Left ventricle myocardium superior (tissue), 1 donor: ENCODE results near the gene ANAPC4. TPM values are rescaled to one million over a fixed set of nuclear protein-coding genes. Genes with fewer than 3 reads are reported as not detected.
"Not testable (repeated sequence)": the region's sequence is repeated elsewhere in the genome, so short reads cannot be mapped to it uniquely, and the experiment has no call there.

ENCODE experiments used
- ATAC-seq: fragments of 200-7000 bp; cut with Tn5 transposase; one replicate; pipeline ENCODE4 v1.9.1; 2020; ENCODE audit warnings: mild to moderate bottlenecking, moderate library complexity
- DNase-seq: peaks from one replicate; pipeline ENCODE4 v3.0.0-alpha.2; 2020
- intact Hi-C: fragments of 100-400 bp; cut with micrococcal nuclease; formaldehyde crosslinking; loops from one replicate; pipeline ENCODE4 v1.11.0; 2022
- long read RNA-seq: library from polyadenylated mRNA; unstranded; transcript quantifications from one replicate; pipeline ENCODE4 v2.0.0, GENCODE V29; 2021
- total RNA-seq: library from RNA; stranded (reverse); fragmentation: NEBNext Ultra II Directional; extraction: Animal tissue kit (Norgen Biotek cat#: 25700); gene quantifications from one replicate; pipeline ENCODE4 v1.2.1, GENCODE V29; 2021
- donor health status: DM: no; HTN: yes; CAD: no; lungs with severe emphysema.

Gene ANAPC4
- 11.4 TPM for total RNA-seq
- long read RNA-seq, transcript ANAPC4-201 (29 exons, 2,685 nt) = major isoform, 15 of 40 reads
- long read RNA-seq, partial matches to known transcripts = 3 of 40 reads
- long read RNA-seq, other reads (novel, unspliced or antisense) = 20 of 40 reads

DNA sequence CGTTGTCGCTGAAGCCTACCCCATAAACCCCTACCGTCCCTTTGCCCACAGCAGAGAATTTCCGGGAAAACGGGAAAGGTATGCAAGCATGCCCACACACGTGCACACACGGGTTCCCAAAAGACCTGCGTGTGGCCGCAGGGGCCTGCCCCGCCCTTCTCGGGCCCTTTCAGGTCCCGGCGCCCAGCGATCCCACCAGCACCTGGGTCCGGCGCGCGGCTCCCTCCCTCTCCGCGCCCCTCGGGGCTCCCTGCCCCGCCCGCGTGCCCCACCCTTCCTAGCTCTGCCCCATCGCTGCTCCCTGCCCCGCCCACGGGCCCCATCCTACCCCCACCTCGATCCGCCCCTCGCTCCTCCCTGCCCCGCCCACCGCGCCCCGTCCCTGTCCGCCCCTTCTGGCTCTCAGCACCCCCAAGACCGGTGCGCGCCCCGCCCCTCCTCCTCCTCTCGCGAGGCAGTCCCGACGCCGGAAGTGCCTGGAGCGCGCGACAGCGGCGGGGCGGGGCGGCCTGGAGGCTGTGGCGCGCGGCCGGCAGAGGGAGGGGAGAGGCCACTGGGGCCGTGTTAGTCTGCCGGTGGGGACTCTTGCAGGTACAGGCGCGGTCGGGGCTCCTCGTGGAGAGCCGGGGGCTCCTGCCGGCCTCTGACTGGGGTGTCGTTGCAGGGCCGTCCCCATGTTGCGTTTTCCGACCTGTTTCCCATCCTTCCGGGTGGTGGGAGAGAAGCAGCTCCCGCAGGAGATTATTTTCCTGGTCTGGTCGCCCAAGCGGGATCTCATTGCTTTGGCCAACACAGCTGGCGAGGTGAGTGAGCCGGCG, at the start of gene ANAPC4:
Gene ANAPC4 (plus strand): TSS at position 510 of the 818 bp plus-strand sequence. CDS start 165 bp downstream, at position 675.
- intact Hi-C loops = no loop called here
- peak; percentile 98 for DNase-seq
- ATAC-seq = peak; percentile 97

GRCh38 chr4:25328463-25328862, 48.6 kb upstream of the ANAPC4 start:
- intact Hi-C loops, ATAC-seq, DNase-seq: not testable (repeated sequence)

DNA sequence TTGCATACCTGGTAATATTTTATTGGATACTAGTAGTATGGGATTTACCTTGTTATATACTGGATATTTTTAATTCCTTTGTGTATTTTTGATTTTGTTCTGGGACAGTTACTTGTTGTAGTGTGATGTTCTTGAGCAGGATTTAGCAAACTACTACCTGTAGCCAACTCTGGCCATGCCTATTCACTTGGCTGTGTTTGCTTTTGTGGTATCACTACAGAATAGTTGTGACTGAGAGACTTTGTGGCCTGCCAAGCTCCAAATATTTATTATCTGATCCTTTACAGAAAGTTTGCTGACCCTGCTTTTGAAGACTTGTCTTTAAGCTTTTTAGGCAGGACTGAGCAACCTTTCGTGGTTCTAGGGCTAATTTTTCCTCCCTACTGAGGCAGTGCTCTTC, 46.7 kb upstream of the ANAPC4 start:
- no peak for ATAC-seq
- intact Hi-C loops = no loop called here

GRCh38 chr4:25330905-25331808, 45.9 kb upstream of the ANAPC4 start:
- no peak for ATAC-seq

More for the DNA sequence above, 46.7 kb upstream of the ANAPC4 start:
- DNase-seq = no peak

DNA sequence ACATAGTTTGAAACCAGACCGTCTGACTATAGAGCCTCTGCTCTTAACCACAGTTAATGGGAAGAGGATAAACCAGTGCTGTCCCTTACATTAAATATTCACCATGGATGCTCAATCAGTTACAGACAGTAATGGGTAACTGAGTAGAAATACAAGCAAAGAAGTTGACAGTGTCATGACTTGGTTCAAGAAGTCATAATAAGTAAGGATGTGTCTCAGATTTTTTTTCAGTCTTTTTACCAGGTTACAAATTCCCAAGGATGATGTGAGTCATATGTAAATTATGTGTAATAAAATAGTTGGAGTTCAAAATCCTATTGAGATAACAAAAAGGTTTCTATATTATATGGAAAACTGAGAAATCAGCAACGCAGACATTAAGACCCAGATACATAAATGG, 33.4 kb upstream of the ANAPC4 start:
- ATAC-seq (no peak), DNase-seq (no peak)
- intact Hi-C loops = no loop called here

More at GRCh38 chr4:25330905-25331808, 45.9 kb upstream of the ANAPC4 start:
- no peak for DNase-seq
- intact Hi-C loops = no loop called here

DNA sequence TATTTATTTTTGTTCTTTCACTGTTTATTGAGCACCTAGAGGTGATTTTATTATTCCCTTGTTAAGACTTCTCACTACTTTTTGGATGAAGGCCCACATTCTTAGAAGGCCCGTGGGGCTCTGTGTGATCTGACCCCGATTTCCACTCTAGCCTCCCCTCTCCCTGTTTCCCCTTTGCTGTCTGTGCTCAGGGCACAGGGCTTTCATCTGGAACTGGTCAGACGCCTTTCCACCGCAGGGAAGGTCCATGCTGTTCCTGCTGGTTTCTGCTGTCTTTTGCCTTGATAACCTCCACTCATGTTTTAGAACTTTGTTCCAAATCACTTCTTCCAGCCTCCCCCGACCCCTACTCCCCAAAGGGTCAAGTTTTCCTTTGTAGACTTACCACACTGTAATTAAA, 31.3 kb upstream of the ANAPC4 start:
- ATAC-seq = no peak
- intact Hi-C loops = no loop called here
- DNase-seq = no peak

DNA sequence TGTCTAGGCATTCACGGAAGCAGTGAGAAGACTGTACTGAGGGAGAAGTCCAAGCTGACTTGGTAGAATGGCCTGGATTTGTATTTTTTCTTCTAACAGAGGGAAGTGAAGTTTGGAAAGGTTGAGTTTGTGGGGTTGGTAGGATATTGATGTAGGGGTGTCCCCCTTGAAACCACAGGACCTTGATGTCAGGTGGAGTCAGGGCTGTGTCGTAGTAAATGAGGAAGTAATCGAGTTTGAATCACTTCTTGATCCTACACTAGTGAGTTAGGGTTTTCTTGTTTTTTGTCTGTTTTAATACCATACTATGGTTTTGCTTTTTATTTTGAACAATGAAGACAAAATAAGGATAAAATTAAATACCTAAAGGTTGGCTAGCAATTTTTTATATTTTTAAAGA, 30.1 kb upstream of the ANAPC4 start:
- intact Hi-C loops = no loop called here
- ATAC-seq (no peak), DNase-seq (no peak)

DNA sequence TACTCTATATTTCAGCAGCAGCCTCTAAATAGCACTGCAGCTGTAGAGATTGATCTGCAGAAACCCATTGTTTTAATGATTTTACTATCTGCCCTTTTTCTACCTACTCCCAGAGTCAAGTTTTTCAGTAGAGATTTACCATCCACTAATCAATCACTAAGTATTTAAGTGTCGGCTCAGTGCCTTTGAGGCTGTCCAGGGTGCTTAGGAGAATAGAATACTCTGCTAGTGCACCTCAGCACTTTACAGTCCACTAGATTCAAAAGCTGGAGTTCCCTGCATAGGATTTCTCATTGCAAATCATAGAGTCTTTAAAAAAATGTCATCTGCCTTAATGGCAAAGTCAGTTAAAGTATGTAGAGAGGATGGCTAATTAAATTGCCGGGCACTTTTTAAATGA, 29.6 kb upstream of the ANAPC4 start:
- ATAC-seq (no peak), DNase-seq (no peak)
- intact Hi-C loops = no loop called here

DNA sequence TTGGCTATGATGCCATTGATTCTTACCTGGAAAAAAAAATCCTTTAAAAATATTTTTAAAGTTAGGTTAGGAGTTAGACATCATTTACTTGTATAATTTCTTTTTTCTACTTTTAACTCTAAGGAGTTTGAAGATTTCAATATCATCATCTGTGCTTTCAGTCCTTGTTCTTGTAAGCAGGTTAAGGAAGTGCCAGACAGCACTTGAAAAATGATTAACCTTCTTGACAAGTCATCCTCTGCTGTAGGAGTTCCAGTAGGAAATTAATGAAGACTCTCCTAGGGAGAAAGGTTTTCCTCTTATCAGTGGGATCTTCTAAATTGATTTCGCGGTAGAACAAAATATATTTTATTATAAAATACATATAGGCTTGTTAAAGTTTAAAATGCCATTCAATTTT, 29.1 kb upstream of the ANAPC4 start:
- intact Hi-C loops = no loop called here
- ATAC-seq = no peak
- DNase-seq = no peak

- intact Hi-C loops = no loop called here
- no peak for ATAC-seq
- no peak for DNase-seq
Observed at GRCh38 chr4:25350561-25350960, 26.5 kb upstream of the ANAPC4 start.

GRCh38 chr4:25351777-25352416, 25.2 kb upstream of the ANAPC4 start:
- intact Hi-C loops = no loop called here
- DNase-seq = no peak
- no peak for ATAC-seq

- intact Hi-C loops = no loop called here
- no peak for DNase-seq
- no peak for ATAC-seq
Observed at GRCh38 chr4:25356068-25356467, 21.0 kb upstream of the ANAPC4 start.

DNA sequence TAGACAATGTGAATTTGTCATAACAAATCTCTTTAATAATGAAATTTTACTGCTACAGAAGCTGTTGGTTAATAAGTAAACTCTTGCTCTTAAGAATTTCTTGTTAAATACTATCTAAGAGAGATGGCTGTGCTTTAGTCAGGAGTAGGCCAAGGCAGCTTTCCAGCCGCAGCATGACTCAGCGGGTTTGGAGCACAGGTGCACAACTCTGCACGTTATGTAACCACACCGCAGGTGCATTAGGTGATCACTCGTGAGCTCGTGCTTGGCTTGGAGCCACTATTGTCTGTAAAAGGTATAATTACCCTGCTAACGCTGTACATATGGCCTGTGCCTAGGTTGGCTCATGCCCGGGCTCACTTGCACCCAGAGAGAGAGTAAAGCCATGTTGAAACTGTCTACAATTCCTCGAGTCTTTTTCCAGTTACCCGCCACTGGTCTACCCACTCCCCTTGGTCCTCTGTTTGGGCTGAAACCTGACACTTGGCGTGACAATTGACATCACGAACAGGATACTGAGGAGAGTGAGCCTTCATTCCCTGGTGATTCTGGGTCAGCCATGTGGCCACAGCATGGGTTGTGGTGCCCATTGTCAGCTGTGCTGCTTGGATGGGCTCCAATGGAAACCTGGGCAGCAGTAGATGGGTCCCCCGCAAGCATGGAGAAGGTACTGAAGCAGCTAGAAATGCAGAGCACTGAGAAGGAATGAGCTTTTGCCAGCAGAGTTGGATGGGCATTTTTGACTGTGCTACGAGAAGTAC, 18.4 kb upstream of the ANAPC4 start:
- intact Hi-C loops = no loop called here
- ATAC-seq (no peak), DNase-seq (no peak)

GRCh38 chr4:25361253-25361652, 15.8 kb upstream of the ANAPC4 start:
- DNase-seq = no peak
- intact Hi-C loops = no loop called here

DNA sequence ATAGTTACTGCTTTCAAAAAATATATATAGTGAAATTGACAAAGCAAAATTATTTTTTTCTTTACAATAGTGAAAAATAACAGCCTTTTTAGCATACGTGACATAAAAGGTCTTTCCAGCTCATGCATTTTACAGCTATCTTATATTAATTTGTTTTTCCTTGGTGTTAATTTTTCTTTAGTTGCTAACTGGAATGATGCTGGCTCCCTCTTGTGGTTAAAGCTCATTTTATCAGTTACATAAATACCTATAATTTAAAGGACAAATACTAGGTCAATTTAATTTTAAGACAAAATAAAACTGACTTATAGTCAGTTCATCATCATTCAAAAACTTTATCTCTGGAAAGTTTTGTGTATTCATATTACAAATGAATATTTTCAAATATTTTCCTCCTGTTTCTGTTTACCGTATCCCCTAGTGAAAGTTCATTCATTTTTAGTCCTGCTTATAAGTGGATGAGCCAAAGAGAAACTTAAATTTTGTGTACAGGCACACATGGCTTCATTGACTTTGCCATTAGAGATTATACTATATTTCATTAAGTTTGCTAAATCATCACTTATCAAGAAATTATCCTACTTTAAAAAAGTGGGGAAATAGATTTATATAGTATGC, 9.9 kb upstream of the ANAPC4 start:
- DNase-seq (no peak), ATAC-seq (no peak)
- intact Hi-C loops = no loop called here

More at GRCh38 chr4:25361253-25361652, 15.8 kb upstream of the ANAPC4 start:
- no peak for ATAC-seq

DNA sequence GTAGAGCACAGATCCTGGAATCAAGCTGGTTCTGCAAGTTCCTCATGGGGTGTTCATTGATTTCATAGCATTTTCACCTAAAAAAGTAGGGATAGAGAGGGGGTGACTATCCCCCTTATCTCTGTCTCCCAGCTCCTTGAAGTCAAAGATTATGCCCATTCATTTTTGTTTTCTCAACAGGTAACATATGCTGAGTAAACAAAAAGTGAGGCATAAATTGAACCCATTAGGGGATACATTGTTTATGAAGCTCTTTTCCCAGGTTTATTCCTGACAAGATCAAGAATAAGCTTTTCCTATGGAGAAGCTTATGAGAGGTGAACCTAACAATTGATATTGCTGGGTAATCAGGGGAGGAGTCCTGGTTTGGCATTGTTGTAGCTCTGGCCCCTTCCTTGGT, 9.2 kb upstream of the ANAPC4 start:
- no peak for DNase-seq
- intact Hi-C loops = no loop called here
- no peak for ATAC-seq

GRCh38 chr4:25368315-25368714, 8.7 kb upstream of the ANAPC4 start:
- intact Hi-C loops = no loop called here
- no peak for ATAC-seq

GRCh38 chr4:25370242-25370641, 6.8 kb upstream of the ANAPC4 start:
- ATAC-seq (no peak), DNase-seq (no peak)
- intact Hi-C loops = no loop called here

More at GRCh38 chr4:25368315-25368714, 8.7 kb upstream of the ANAPC4 start:
- no peak for DNase-seq
